H1 (cell line): ENCODE data around the gene ARID3B. TPM values are rescaled to one million over a fixed set of nuclear protein-coding genes. Genes with fewer than 3 reads are reported as not detected.

ENCODE experiments used
- CTCF ChIA-PET: fragments of 300-600 bp; sonication (Branson Sonifier 250); formaldehyde crosslinking; loops from one replicate; lab custom pipeline; 2021; ENCODE audit not compliant: partially characterized antibody; lab: Charles Lee
- POLR2A ChIA-PET: fragments of 300-600 bp; sonication (Branson Sonifier 250); formaldehyde crosslinking; loops from one replicate; lab custom pipeline; 2021; ENCODE audit warnings: inconsistent platforms; ENCODE audit not compliant: partially characterized antibody; lab: Charles Lee
- DNase-seq, 2 experiments: peaks; one replicate each; pipeline versions ENCODE4 v3.0.0 to v3.0.0-alpha.2; 2010 to 2022; ENCODE audit warnings: low spot score in 2 of 2, low read depth in 1 of 2, mixed read lengths in 1 of 2
- FAIRE-seq: peaks from 2 replicates; lab custom pipeline; 2011; peaks lifted over from hg19 to GRCh38; lab: Jason Lieb, UNC
- H2AFZ ChIP-seq: 2 replicates; pipeline ENCODE4 v1.8.1; 2012; ENCODE audit warnings: low read length, inconsistent platforms
- H2AK5ac ChIP-seq: 2 replicates; pipeline ENCODE4 v1.6.1; 2013; ENCODE audit warnings: low read depth, low read length
- H2BK120ac ChIP-seq: replicated peaks from 2 replicates; pipeline ENCODE3; 2013; ENCODE audit warnings: low read depth, low read length, inconsistent platforms
- H2BK12ac ChIP-seq: 2 replicates; pipeline ENCODE4 v1.6.1; 2013; ENCODE audit warnings: low read depth, low read length
- H2BK15ac ChIP-seq: 2 replicates; pipeline ENCODE4 v1.6.1; 2013; ENCODE audit warnings: low read length
- H2BK20ac ChIP-seq: 2 replicates; pipeline ENCODE4 v1.6.1; 2013; ENCODE audit warnings: low read length
- H2BK5ac ChIP-seq: 2 replicates; pipeline ENCODE4 v1.6.1; 2013; ENCODE audit warnings: low read depth, low read length
- H3K14ac ChIP-seq: 2 replicates; pipeline ENCODE4 v1.6.1; 2013; ENCODE audit warnings: inconsistent platforms; ENCODE audit not compliant: insufficient read length
- H3K18ac ChIP-seq: 2 replicates; pipeline ENCODE4 v1.6.1; 2013; ENCODE audit warnings: low read length; ENCODE audit errors: extremely low read depth
- H3K23ac ChIP-seq: 2 replicates; pipeline ENCODE4 v1.6.1; 2013; ENCODE audit warnings: inconsistent platforms; ENCODE audit not compliant: insufficient read length
- H3K23me2 ChIP-seq: 2 replicates; pipeline ENCODE4 v1.6.1; 2013; ENCODE audit warnings: low read depth, low read length
- H3K27ac ChIP-seq: 2 replicates; pipeline ENCODE4 v1.6.1; 2011; ENCODE audit warnings: low read depth, low read length, inconsistent platforms
- H3K27me3 ChIP-seq, 4 experiments: replicated peaks in 1 of 4; 1 replicate in 1 of 4; 2 replicates in 3 of 4; pipeline versions ENCODE4 v1.6.1 to v1.8.1; 2011 to 2013; ENCODE audit warnings: low read length in 3 of 4, mild to moderate bottlenecking in 3 of 4, inconsistent platforms in 2 of 4, mixed read lengths in 2 of 4, moderate library complexity in 1 of 4; ENCODE audit not compliant: control insufficient read depth in 3 of 4, insufficient read depth in 3 of 4; ENCODE audit errors: extremely low read depth in 1 of 4
- H3K36me3 ChIP-seq, 4 experiments: 2 replicates each; pipeline versions ENCODE4 v1.6.1 to v1.8.1; 2011 to 2013; ENCODE audit warnings: mild to moderate bottlenecking in 4 of 4, low read length in 3 of 4, moderate library complexity in 2 of 4, control low read depth in 1 of 4, inconsistent platforms in 1 of 4; ENCODE audit not compliant: insufficient read depth in 4 of 4, control insufficient read depth in 2 of 4
- H3K4ac ChIP-seq: replicated peaks from 2 replicates; pipeline ENCODE3; 2013; ENCODE audit warnings: low read length, low read depth, mixed read lengths, inconsistent platforms; ENCODE audit not compliant: insufficient read length
- H3K4me1 ChIP-seq, 4 experiments: replicated peaks in 1 of 4; 1 replicate in 1 of 4; 2 replicates in 3 of 4; pipeline versions ENCODE4 v1.6.1 to v1.8.1; 2011 to 2013; ENCODE audit warnings: low read length in 3 of 4, inconsistent platforms in 2 of 4, mixed read lengths in 1 of 4; ENCODE audit not compliant: insufficient read depth in 4 of 4, control insufficient read depth in 3 of 4
- H3K4me2 ChIP-seq, 2 experiments: 2 replicates each; pipeline versions ENCODE4 v1.6.1 to v1.8.1; 2011 to 2013; ENCODE audit warnings: low read depth in 2 of 2, low read length in 2 of 2, control low read depth in 1 of 2, inconsistent platforms in 1 of 2, mild to moderate bottlenecking in 1 of 2; ENCODE audit not compliant: insufficient read depth in 1 of 2
- H3K4me3 ChIP-seq, 4 experiments: fragments of 200-600, 300-600 bp in 1 of 4; sonication (generic), shearing (Covaris generic), sonication (Bioruptor Twin) in 1 of 4; 2 replicates each; pipeline versions ENCODE4 v1.5.1 to v1.8.1; 2011 to 2016; ENCODE audit warnings: low read length in 4 of 4, low read depth in 3 of 4, control low read depth in 2 of 4, inconsistent platforms in 2 of 4, mild to moderate bottlenecking in 2 of 4, mixed read lengths in 1 of 4, moderate library complexity in 1 of 4; ENCODE audit not compliant: insufficient read depth in 2 of 4; ENCODE audit errors: extremely low read depth in 1 of 4
- H3K56ac ChIP-seq: replicated peaks from 2 replicates; pipeline ENCODE3; 2013; ENCODE audit warnings: low read depth, mild to moderate bottlenecking, mixed read lengths, low read length, inconsistent platforms; ENCODE audit not compliant: insufficient read length
- H3K79me1 ChIP-seq: 2 replicates; pipeline ENCODE4 v1.6.1; 2013; ENCODE audit warnings: low read depth, low read length, control low read depth
- H3K79me2 ChIP-seq, 2 experiments: 2 replicates each; pipeline versions ENCODE4 v1.6.1 to v1.8.1; 2012 to 2013; ENCODE audit warnings: low read length in 2 of 2, mild to moderate bottlenecking in 2 of 2, inconsistent platforms in 1 of 2; ENCODE audit not compliant: insufficient read depth in 2 of 2, control insufficient read depth in 1 of 2
- H3K9ac ChIP-seq, 4 experiments: replicated peaks in 1 of 4; 1 replicate in 1 of 4; 2 replicates in 3 of 4; pipeline versions ENCODE4 v1.6.1 to v1.8.1; 2011 to 2013; ENCODE audit warnings: low read depth in 3 of 4, low read length in 3 of 4, control low read depth in 2 of 4, mild to moderate bottlenecking in 2 of 4, moderate library complexity in 2 of 4, inconsistent platforms in 1 of 4; ENCODE audit errors: extremely low read depth in 1 of 4
- H3K9me3 ChIP-seq, 2 experiments: 2 replicates each; pipeline versions ENCODE4 v1.6.1 to v1.8.1; 2012 to 2013; ENCODE audit warnings: mild to moderate bottlenecking in 2 of 2, moderate library complexity in 2 of 2, control low read depth in 1 of 2, inconsistent platforms in 1 of 2, low read depth in 1 of 2, low read length in 1 of 2, mixed read lengths in 1 of 2; ENCODE audit not compliant: insufficient read depth in 2 of 2
- H4K20me1 ChIP-seq, 2 experiments: replicated peaks in 1 of 2; 2 replicates each; pipeline versions ENCODE3 to v1.8.1; 2011 to 2013; ENCODE audit warnings: inconsistent platforms in 2 of 2, low read length in 2 of 2, mild to moderate bottlenecking in 1 of 2; ENCODE audit not compliant: insufficient read depth in 2 of 2, control insufficient read depth in 1 of 2
- H4K5ac ChIP-seq: 2 replicates; pipeline ENCODE4 v1.6.1; 2013; ENCODE audit warnings: low read length, low read depth, mixed read lengths, inconsistent platforms; ENCODE audit not compliant: insufficient read length
- H4K8ac ChIP-seq: 2 replicates; pipeline ENCODE4 v1.8.0; 2013; ENCODE audit warnings: mild to moderate bottlenecking, moderate library complexity, low read length, inconsistent platforms; ENCODE audit not compliant: insufficient read depth; ENCODE audit errors: extremely low read depth
- H4K91ac ChIP-seq: replicated peaks from 2 replicates; pipeline ENCODE3; 2013; ENCODE audit warnings: low read length, mixed read lengths, inconsistent platforms; ENCODE audit not compliant: insufficient read length
- CEBPB ChIP-seq: IDR thresholded peaks from 2 replicates; pipeline ENCODE4 v1.6.1; 2012; ENCODE audit warnings: low read depth, low read length
- HDAC2 ChIP-seq, 2 experiments: fragments of 300-600 bp in 1 of 2; sonication (generic) in 1 of 2; IDR thresholded peaks; 2 replicates each; pipeline ENCODE4 v1.6.1; 2011 to 2012; ENCODE audit warnings: low read depth in 2 of 2, low read length in 2 of 2, mild to moderate bottlenecking in 2 of 2, moderate library complexity in 2 of 2, borderline replicate concordance in 1 of 2, inconsistent platforms in 1 of 2
- NRF1 ChIP-seq: IDR thresholded peaks from 2 replicates; pipeline ENCODE4 v1.6.1; 2011; ENCODE audit warnings: mild to moderate bottlenecking, low read depth, low read length, improper control_type of control experiment
- SIN3A ChIP-seq, 2 experiments: IDR thresholded peaks in 1 of 2; conservative IDR thresholded peaks in 1 of 2; 2 replicates each; pipeline ENCODE4 v1.6.1; 2011 to 2012; ENCODE audit warnings: low read length in 2 of 2, improper control_type of control experiment in 1 of 2, low read depth in 1 of 2, mild to moderate bottlenecking in 1 of 2
- SIX5 ChIP-seq: IDR thresholded peaks from 2 replicates; pipeline ENCODE4 v1.6.1; 2011; ENCODE audit warnings: mild to moderate bottlenecking, low read depth, low read length
- TAF7 ChIP-seq: optimal IDR thresholded peaks from 2 replicates; pipeline ENCODE3; 2011; ENCODE audit warnings: low read depth, mild to moderate bottlenecking, inconsistent platforms, low read length, moderate library complexity, borderline replicate concordance
- WGBS, 2 experiments: shearing (Covaris generic) in 1 of 2; methylation state at CpG; one replicate each; pipeline versions ENCODE4 v1.1.6 to v1.1.7; 2013 to 2015; ENCODE audit warnings: low lambda C conversion rate in 2 of 2, mixed read lengths in 2 of 2, inconsistent platforms in 1 of 2, low coverage in 1 of 2, missing lambda C conversion rate in 1 of 2; ENCODE audit not compliant: insufficient replicate concordance in 2 of 2, insufficient coverage in 1 of 2, insufficient read length in 1 of 2; ENCODE audit errors: extremely low coverage in 1 of 2, missing lambda C conversion rate in 1 of 2; 5-methylcytosine and 5-hydroxymethylcytosine counted together
- polyA plus RNA-seq, 7 experiments: library from polyadenylated mRNA; depleted of rRNA in 3 of 7; stranded (reverse) in 5 of 7; unstranded in 2 of 7; fragments of >200 nt in 5 of 7; fragments of 200-250 nt in 2 of 7; gene quantifications; 1 replicate in 5 of 7; 2 replicates in 1 of 7; 4 replicates in 1 of 7; pipeline versions ENCODE4 v1.2.1 to v1.2.3, GENCODE V29; 2011 to 2013; ENCODE audit warnings: missing spikeins in 2 of 7, mixed read lengths in 2 of 7
- total RNA-seq: library from RNA; stranded (reverse); fragmentation: NEBNext Ultra II Directional; extraction: Animal tissue kit (Norgen Biotek cat#: 25700); gene quantifications from 2 replicates; pipeline ENCODE4 v1.2.1, GENCODE V29; 2021
- TF ChIP-seq, protein P1 (sequence below): IDR thresholded peaks from 2 replicates; pipeline ENCODE4 v1.6.1; 2011; ENCODE audit warnings: low read length, improper control_type of control experiment
- TF ChIP-seq, protein P2 (sequence below): IDR thresholded peaks from 2 replicates; pipeline ENCODE4 v1.6.1; 2012; ENCODE audit warnings: low read length, inconsistent platforms
- TF ChIP-seq, protein P3 (sequence below): IDR thresholded peaks from 2 replicates; pipeline ENCODE4 v1.6.1; 2012; ENCODE audit warnings: inconsistent platforms

Gene ARID3B
- total and polyA plus RNA-seq, 2 of the 8 experiments (the other 6 are each of a cell fraction or from before 2014, with no cell fraction given) = 81.0 to 115 TPM

DNA sequence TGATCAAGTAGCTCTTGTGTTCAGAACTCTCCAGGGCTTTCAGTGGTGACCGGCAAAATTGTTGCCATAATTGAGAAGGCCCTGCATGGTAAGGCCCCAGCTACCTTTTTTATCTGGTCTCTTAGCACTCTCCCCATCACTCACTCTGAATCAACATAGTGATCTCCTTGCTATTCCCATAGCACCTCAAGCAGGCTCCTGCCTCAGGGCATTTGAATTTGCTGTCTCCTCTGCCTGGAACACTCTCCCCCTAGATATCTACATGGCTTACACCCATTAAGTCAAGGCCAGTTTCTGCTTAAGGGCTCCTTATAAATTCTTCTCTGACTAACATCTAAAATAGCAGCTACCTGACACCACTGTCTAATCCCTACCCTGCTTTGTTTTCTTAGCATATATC lies 3.3 kb upstream of the ARID3B start:
- H2AFZ ChIP-seq = no peak overlapping the region
- H3K79me1 ChIP-seq = no peaks in the 10 kb centered on the region
- no peaks in the 10 kb centered on the region for H3K9me3 ChIP-seq
- no peak overlapping the region for H4K8ac ChIP-seq
- H3K23me2 ChIP-seq = peaks cover 13% of the 10 kb centered on the region
- H3K18ac ChIP-seq = no peak overlapping the region
- POLR2A ChIA-PET = interaction anchor here (0.7 to 1.5 kb wide), 5 partner anchors 7 to 140 kb away, joined by 3 to 4 read pairs (median 3); no protein-coding TSS in a partner anchor
- no peak overlapping the region for H3K14ac ChIP-seq
- H2BK5ac ChIP-seq = no peak overlapping the region
- FAIRE-seq = no peak
- no peak overlapping the region for H3K9ac ChIP-seq
- 0 out of 2 replicates have a peak overlapping the region, but pooled peaks have one; percentile 11 for H2BK15ac ChIP-seq
- H3K4me1 ChIP-seq = peaks cover 0 to 3% (median 3%) of the 10 kb centered on the region in 4 experiments; a peak in 4 of 7 replicates
- no peak overlapping the region for H3K4me2 ChIP-seq
- H3K79me2 ChIP-seq = peaks cover 12 to 24% of the 10 kb centered on the region in 2 experiments
- 100% methylated on average over 1 of the region's 1 CpG; no CpG with 5 or more reads in 1 of the 2 experiments for WGBS, 2 experiments
- no peak overlapping the region for H3K56ac ChIP-seq
- H3K36me3 ChIP-seq = no peaks in the 10 kb centered on the region
- CTCF ChIA-PET = interaction anchor here (1.2 to 1.4 kb wide), 2 partner anchors 37 to 234 kb away, joined by 3 read pairs; no protein-coding TSS in a partner anchor
- no peak overlapping the region for H4K5ac ChIP-seq
- no peak overlapping the region for H3K4ac ChIP-seq
- H2AK5ac ChIP-seq = no peak overlapping the region
- no peak overlapping the region for H3K23ac ChIP-seq
- H4K91ac ChIP-seq = no peak overlapping the region
- H2BK120ac ChIP-seq = no peak overlapping the region
- peaks cover 0 to 5% of the 10 kb centered on the region in 2 experiments for H4K20me1 ChIP-seq
- DNase-seq = no peak
- H3K27ac ChIP-seq = no peak overlapping the region
- H2BK12ac ChIP-seq = no peak overlapping the region
- H3K4me3 ChIP-seq = no peak overlapping the region
- no peak overlapping the region for H2BK20ac ChIP-seq
- H3K27me3 ChIP-seq = no peaks in the 10 kb centered on the region
- no peak for TF ChIP-seq SIX5
- TF ChIP-seq, protein P1, sequence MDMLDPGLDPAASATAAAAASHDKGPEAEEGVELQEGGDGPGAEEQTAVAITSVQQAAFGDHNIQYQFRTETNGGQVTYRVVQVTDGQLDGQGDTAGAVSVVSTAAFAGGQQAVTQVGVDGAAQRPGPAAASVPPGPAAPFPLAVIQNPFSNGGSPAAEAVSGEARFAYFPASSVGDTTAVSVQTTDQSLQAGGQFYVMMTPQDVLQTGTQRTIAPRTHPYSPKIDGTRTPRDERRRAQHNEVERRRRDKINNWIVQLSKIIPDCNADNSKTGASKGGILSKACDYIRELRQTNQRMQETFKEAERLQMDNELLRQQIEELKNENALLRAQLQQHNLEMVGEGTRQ = no peak
- TF ChIP-seq, protein P2, sequence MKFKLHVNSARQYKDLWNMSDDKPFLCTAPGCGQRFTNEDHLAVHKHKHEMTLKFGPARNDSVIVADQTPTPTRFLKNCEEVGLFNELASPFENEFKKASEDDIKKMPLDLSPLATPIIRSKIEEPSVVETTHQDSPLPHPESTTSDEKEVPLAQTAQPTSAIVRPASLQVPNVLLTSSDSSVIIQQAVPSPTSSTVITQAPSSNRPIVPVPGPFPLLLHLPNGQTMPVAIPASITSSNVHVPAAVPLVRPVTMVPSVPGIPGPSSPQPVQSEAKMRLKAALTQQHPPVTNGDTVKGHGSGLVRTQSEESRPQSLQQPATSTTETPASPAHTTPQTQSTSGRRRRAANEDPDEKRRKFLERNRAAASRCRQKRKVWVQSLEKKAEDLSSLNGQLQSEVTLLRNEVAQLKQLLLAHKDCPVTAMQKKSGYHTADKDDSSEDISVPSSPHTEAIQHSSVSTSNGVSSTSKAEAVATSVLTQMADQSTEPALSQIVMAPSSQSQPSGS = no peak
- no peak for TF ChIP-seq SIN3A (conservative IDR thresholded peaks at IDR 0.05 in 1 of 2, IDR thresholded peaks at IDR 0.05 in 1 of 2; ENCODE audit: low read depth in 1 of 2, low read length in 2 of 2)
- TF ChIP-seq NRF1 = no peak
- TF ChIP-seq TAF7 = no peak
- TF ChIP-seq, protein P3, sequence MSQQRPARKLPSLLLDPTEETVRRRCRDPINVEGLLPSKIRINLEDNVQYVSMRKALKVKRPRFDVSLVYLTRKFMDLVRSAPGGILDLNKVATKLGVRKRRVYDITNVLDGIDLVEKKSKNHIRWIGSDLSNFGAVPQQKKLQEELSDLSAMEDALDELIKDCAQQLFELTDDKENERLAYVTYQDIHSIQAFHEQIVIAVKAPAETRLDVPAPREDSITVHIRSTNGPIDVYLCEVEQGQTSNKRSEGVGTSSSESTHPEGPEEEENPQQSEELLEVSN = no peak
- no peak for TF ChIP-seq HDAC2 (IDR thresholded peaks at IDR 0.05; ENCODE audit: borderline replicate concordance in 1 of 2, low read depth in 2 of 2, low read length in 2 of 2)
- no peak for TF ChIP-seq CEBPB
